H1 (cell line): ENCODE results near the gene TFPT. TPM values are rescaled to one million over a fixed set of nuclear protein-coding genes. Genes with fewer than 3 reads are reported as not detected.

Source experiments
- JUND ChIP-seq: IDR thresholded peaks from 2 replicates; pipeline ENCODE4 v1.6.1; 2011; ENCODE audit warnings: mild to moderate bottlenecking, improper control_type of control experiment, low read length
- POLR2A ChIP-seq, 2 experiments: IDR thresholded peaks; 1 replicate in 1 of 2; 2 replicates in 1 of 2; pipeline ENCODE4 v1.6.1; 2011; ENCODE audit warnings: low read depth in 2 of 2, low read length in 2 of 2, mild to moderate bottlenecking in 2 of 2; ENCODE audit errors: control extremely low read depth in 1 of 2
- POU5F1 ChIP-seq: IDR thresholded peaks from 2 replicates; pipeline ENCODE4 v1.6.1; 2011; ENCODE audit warnings: low read depth, mild to moderate bottlenecking, low read length, moderate library complexity
- RBBP5 ChIP-seq: IDR thresholded peaks from 2 replicates; pipeline ENCODE4 v1.7.1; 2012; ENCODE audit warnings: low read depth, mild to moderate bottlenecking, inconsistent platforms, low read length, moderate library complexity, borderline replicate concordance
- RFX5 ChIP-seq: IDR thresholded peaks from 2 replicates; pipeline ENCODE4 v1.6.1; 2011; ENCODE audit warnings: low read depth, low read length, improper control_type of control experiment, borderline replicate concordance
- TAF7 ChIP-seq: optimal IDR thresholded peaks from 2 replicates; pipeline ENCODE3; 2011; ENCODE audit warnings: low read depth, mild to moderate bottlenecking, inconsistent platforms, low read length, moderate library complexity, borderline replicate concordance
- TBP ChIP-seq: IDR thresholded peaks from 2 replicates; pipeline ENCODE4 v1.6.1; 2011; ENCODE audit warnings: low read depth, low read length, improper control_type of control experiment
- polyA plus RNA-seq, 7 experiments: library from polyadenylated mRNA; depleted of rRNA in 3 of 7; stranded (reverse) in 5 of 7; unstranded in 2 of 7; fragments of >200 nt in 5 of 7; fragments of 200-250 nt in 2 of 7; gene quantifications; 1 replicate in 5 of 7; 2 replicates in 1 of 7; 4 replicates in 1 of 7; pipeline versions ENCODE4 v1.2.1 to v1.2.3, GENCODE V29; 2011 to 2013; ENCODE audit warnings: missing spikeins in 2 of 7, mixed read lengths in 2 of 7
- total RNA-seq: library from RNA; stranded (reverse); fragmentation: NEBNext Ultra II Directional; extraction: Animal tissue kit (Norgen Biotek cat#: 25700); gene quantifications from 2 replicates; pipeline ENCODE4 v1.2.1, GENCODE V29; 2021

Gene TFPT
- total and polyA plus RNA-seq, 2 of the 8 experiments (the other 6 are each of a cell fraction or from before 2014, with no cell fraction given) = 10.4 to 17.7 TPM

GRCh38 chr19:54107876-54108490, 7.5 kb downstream of the TFPT start (continued):
- TF ChIP-seq RBBP5 (no peak), POLR2A (IDR thresholded peaks at IDR 0.05; ENCODE audit: control extremely low read depth in 1 of 2, low read depth in 2 of 2, low read length in 2 of 2) (no peak), POU5F1 (no peak), TAF7 (no peak), JUND (no peak), RFX5 (no peak), TBP (no peak)
